HG03025 (cell line): Measurements from ENCODE around the gene METTL8.
A peak's percentile ranks its signal among the peaks of the same experiment; 100 is the strongest.

ENCODE experiments used
- ATAC-seq: cut with Tn5 transposase; IDR thresholded peaks from one replicate; pipeline ENCODE4 v1.9.1; 2021; ENCODE audit warnings: mild to moderate bottlenecking, moderate library complexity; ENCODE audit not compliant: unreplicated experiment, low FRiP score

The METTL8 gene

GRCh38 chr2:171348056-171348455, 85.7 kb downstream of the METTL8 start:
- no peak for ATAC-seq

- no peak for ATAC-seq
Observed at GRCh38 chr2:171347591-171348032, 86.2 kb downstream of the METTL8 start.

DNA sequence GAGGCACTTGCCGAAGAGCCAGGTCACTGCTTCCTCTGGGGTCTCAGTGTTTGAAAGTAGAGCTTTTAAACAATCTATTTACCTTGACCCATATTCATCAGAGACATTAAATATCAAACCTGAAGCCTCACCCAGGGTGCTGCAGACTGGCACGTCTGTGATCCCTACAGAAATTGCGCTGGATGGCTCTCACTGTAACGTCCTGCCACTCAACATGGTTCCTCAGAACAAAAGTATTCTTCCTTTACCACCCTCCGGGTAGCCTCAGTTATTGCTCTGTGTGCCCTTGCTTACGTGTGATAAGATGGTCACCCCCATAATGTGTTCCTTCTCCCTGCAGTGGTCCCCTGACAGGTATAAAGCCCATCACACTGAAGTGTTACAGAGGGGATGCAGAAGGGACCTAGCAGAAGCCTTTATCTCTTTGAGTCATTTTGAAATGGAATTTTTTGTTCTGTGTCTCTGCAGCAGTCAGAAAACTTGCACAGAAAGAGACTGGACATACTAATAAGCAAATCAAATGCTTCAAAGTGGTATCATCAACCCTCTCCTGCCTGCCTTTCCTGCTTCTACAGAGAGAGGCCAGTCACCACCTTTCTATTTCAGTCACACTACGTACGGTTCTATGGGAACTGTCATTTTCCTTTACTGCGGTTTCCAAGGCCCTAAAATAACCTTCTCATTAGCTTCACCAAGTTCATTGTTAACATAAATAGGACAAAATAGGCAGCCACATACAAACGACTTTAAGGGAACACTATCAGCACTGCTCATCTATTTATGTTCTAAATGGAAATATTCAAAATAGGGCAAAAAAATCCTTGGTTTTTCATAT, 86.8 kb downstream of the METTL8 start:
- no peak for ATAC-seq

GRCh38 chr2:171345971-171346722, 87.6 kb downstream of the METTL8 start:
- no peak for ATAC-seq

DNA sequence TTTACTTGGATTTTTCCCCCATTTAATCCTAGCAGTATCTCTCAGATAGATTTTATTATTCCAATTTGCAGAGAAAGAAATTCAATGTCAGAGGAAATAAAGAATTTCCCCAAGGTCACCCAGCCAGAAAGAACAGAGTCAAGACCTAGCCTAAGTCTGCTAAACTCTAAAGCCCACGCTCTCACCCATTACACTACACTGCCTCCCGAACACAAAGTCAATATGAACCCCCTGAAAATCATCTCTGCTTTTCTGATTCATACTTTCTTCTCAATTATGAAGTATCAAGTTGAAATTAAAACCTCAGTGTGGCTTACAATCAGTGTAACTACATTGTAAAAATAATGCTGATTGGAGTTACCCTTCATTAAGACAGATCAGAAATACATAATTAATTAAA, 89.6 kb downstream of the METTL8 start:
- no peak for ATAC-seq

DNA sequence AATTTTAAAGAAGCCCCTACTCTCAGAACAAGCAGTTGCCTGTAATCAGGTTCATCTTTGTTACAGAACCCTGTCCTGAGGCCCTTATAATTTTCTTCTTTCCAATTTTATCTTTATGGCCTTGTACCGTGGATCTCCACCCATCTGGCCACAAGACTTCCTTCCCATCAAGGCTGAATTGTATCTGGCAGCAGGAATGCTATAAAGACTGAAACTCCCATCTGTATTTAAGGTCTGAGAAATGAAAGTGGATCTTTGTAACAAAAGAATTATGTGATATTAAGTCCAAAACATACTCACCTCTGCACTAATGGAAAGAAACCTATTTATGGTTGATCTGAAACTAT, 91.8 kb downstream of the METTL8 start:
- no peak for ATAC-seq

DNA sequence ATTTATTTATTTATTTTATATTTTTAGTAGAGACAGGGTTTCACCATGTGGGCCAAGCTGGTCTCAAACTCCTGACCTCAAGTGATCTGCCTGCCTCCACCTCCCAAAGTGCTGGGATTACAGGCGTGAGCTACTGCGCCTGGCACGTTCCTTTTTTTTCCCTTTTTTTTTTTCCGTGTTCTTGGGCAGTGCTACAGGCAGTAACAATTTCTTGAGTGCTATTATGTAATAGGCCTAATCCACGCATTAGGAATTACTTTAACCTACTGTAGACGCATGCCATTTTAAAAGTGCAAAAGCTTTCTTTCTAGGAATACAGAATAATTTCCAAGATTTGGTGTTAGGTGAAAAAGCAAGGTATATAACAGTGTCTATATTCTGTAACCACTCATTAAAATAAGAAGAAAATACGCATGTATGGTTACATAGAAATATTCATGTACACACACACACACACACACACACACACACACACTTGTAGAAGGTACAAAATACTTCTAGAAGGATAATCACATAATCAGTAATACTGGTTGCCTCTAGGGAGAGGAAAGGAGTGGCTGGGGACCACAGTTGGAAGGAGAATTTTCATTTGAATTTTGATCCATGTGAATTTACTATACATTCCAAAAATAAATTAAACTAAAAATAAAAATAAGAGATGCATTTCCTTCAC, 92.3 kb downstream of the METTL8 start:
- ATAC-seq = no peak

GRCh38 chr2:171334946-171335345, 98.8 kb downstream of the METTL8 start:
- ATAC-seq = no peak

DNA sequence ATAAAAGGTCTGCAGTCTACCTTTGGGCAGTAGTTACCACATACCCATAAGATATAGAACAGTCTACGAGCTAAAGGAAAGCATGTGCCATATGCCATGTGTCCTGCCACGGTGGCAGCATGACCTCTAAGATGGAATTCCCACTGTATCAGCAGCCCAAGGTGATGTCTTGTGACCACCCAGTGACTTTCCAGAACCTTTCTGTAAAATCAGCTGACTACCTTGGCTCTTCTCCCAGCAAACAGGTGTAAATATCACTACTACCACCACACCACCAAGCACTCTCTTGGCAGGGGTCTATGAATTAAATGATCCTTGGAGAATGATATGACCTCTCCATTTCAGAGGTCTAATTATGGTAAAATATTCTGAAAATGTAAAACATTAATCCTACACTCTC, 99.6 kb downstream of the METTL8 start:
- ATAC-seq = no peak

DNA sequence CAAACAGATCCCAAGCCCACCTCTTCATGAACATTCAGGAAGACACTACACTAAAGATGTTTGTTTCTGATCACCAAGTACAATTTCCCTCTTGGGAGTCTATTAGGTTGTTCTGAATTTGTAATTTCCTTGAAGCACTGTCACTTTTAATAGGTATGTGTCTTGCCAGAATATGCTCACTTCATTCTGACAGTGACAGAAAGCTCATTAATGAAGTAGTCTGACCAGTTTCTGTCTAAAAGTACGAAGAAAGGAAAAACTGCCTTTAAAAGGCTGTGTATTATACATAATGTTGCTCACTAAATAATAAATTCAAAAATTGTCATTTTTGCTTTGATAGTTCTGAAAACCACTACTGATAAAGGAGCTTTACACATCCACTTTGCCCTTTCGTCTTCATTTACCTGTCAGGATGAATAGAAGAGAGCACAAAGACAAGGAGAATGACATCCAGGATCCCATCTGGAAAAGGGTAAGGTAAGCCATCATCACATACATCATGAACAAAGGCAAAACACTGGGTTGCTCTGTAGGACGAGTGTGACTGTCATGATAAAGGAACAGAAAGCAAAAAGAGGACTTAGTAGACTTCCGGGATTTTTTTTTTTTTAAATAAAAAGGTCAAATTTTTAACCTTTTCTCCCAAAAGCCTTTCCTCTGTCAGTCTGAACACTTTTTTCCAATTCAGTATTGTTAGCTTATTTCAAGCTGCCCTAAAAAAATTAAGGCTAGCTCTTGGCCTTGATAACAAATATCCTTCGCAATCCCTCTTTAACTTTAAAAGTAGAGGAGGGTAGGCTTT, 103.4 kb downstream of the METTL8 start:
- no peak for ATAC-seq

GRCh38 chr2:171327043-171327496, 106.7 kb downstream of the METTL8 start:
- no peak for ATAC-seq

DNA sequence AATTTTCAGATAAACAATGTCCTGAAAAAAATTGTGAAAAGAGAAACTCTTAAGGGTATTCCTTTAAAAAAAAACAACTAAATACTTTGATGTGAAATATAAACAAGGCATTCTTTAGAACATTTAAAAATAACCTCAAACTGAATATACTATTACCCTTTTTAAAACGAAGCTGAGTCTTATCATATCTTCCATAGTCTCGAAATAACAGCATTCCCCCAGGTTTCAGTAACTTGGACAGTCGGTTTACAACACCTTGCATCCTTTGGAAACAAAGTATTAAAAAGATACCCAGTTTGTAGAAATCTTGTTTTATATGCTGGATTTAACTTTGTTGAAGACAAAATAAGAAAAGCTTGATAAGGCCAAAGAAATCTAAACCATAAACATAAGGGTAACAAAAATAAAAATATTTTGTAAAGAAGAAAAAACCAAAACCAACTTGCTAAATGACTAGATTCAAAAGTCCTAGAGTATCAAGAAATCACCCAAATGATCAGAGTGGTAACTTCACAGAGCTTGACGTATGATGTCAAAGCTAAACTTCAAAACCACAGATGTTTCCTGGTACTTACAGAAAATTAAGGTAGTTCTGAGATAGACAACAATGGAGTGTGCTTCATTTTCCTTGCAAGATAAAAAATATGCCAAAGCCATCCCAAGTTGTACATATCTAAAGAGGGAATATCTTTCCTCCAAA, 107.8 kb downstream of the METTL8 start:
- no peak for ATAC-seq

GRCh38 chr2:171323971-171324528, 109.7 kb downstream of the METTL8 start:
- ATAC-seq = no peak

DNA sequence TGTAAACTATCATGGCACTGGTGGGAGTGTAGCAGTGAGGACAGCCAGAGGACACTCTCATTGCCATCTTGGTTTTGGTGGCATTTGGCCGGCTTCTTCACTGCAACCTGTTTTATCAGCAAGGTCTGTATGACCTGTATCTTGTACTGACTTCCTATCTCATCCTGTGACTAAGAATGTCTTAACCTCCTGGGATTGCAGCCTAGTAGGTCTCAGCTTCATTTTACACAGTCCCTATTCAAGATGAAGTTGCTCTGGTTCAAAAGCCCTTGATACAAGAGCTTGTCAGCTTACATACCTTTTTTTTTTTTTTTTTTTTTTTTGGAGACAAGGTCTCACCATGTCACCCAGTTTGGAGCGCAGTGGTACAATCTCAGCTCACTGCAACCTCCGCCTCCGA, 110.9 kb downstream of the METTL8 start:
- ATAC-seq = no peak

- ATAC-seq = no peak
Observed at GRCh38 chr2:171320731-171321130, 113.1 kb downstream of the METTL8 start.

- peak; percentile 17 for ATAC-seq
Observed at GRCh38 chr2:171320208-171320621, 113.6 kb downstream of the METTL8 start.

DNA sequence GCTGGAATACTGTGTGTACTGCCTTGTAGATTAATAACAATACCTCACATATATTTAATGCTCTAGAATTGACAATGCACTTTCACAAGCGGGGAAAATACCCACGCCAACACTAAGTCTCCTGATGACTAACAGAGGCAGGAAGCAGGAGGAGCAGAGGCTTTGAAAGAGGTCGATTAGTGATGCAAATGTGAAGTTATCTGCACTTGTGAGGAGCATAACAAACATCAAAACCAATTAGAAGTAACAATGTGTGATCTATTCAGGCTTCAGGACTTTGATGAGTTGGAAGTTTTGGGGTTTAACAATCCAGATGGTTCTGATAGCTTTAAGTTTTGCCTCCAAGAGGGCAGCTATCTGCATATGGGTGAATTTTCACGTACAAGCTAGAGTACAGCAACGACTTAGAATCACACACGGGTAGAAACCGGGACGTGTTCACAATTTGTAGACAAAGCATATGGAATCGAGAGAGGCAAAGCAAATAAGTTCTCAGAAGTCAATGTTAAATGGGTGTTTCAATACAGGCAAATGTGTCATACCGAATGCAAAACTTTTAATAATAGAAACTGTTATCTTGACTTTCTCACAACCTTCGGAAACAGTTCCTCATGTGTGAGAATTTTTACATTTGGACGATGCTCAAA, 114.5 kb downstream of the METTL8 start:
- peak; percentile 47 for ATAC-seq

- no peak for ATAC-seq
Observed at GRCh38 chr2:171318463-171318934, 115.3 kb downstream of the METTL8 start.
